Testis (tissue), 3 donors: ENCODE measurements around the gene DIO1. TPM values are rescaled to one million over a fixed set of nuclear protein-coding genes. Genes with fewer than 3 reads are reported as not detected.

Experiments used
- DNase-seq: peaks from one replicate; pipeline ENCODE4 v3.0.0-alpha.2; 2019
- H3K27ac ChIP-seq, 2 donors: fragments of 200-600 bp; sonication (generic); one replicate each; pipeline ENCODE4 v1.5.1; 2019
- H3K27me3 ChIP-seq: fragments of 200-600 bp; sonication (generic); one replicate; pipeline ENCODE4 v1.5.1; 2019
- H3K36me3 ChIP-seq: fragments of 200-600 bp; sonication (generic); one replicate; pipeline ENCODE4 v1.5.1; 2017; ENCODE audit warnings: low read depth; ENCODE audit errors: missing control alignments
- H3K4me1 ChIP-seq: fragments of 200-600 bp; sonication (generic); one replicate; pipeline ENCODE4 v1.5.1; 2019
- H3K4me3 ChIP-seq, 2 donors: fragments of 200-600 bp; sonication (generic); one replicate each; pipeline ENCODE4 v1.5.1; 2017 to 2019
- H3K9me3 ChIP-seq: fragments of 200-600 bp; sonication (generic); one replicate; pipeline ENCODE4 v1.5.1; 2017
- CTCF ChIP-seq, 3 experiments: fragments of 450-650 bp in 2 of 3; fragments of 200-600 bp in 1 of 3; sonication (generic) in 1 of 3; IDR thresholded peaks; one replicate each; pipeline ENCODE4 v1.5.1; 2016 to 2019; ENCODE audit warnings: antibody characterized with exemption in 3 of 3, mild to moderate bottlenecking in 2 of 3, moderate library complexity in 1 of 3
- POLR2A ChIP-seq: fragments of 450-650 bp; IDR thresholded peaks from one replicate; pipeline ENCODE4 v1.6.1; 2017; ENCODE audit warnings: antibody characterized with exemption, mild to moderate bottlenecking, moderate library complexity
- WGBS, 2 donors: methylation state at CpG; one replicate each; pipeline ENCODE4 v1.1.5; 2018; 5-methylcytosine and 5-hydroxymethylcytosine counted together
- intact Hi-C: fragments of 100-400 bp; cut with DNase I; formaldehyde crosslinking; loops from one replicate; pipeline ENCODE4 v1.15.1; 2023; ENCODE audit warnings: low total_unique reads
- polyA plus RNA-seq: library from polyadenylated mRNA; stranded (reverse); fragments of 350-450 nt; fragmentation: Illumina TruSeq; extraction: RNeasy Lipid Tissue Mini Kit (QIAGEN cat#74804); gene quantifications from one replicate; pipeline ENCODE4 v1.2.3, GENCODE V29; 2014; ENCODE audit warnings: low read depth, low replicate concordance; ENCODE audit not compliant: insufficient read depth
- total RNA-seq, 2 donors: library from RNA; depleted of rRNA; stranded (reverse); fragments of >200 nt; gene quantifications; one replicate each; pipeline ENCODE4 v1.2.3, GENCODE V29; 2016

The DIO1 gene
- total and polyA plus RNA-seq, 3 donors from 2014 or later, result 0.81 to 1.7 TPM; not detected in 1

DNA sequence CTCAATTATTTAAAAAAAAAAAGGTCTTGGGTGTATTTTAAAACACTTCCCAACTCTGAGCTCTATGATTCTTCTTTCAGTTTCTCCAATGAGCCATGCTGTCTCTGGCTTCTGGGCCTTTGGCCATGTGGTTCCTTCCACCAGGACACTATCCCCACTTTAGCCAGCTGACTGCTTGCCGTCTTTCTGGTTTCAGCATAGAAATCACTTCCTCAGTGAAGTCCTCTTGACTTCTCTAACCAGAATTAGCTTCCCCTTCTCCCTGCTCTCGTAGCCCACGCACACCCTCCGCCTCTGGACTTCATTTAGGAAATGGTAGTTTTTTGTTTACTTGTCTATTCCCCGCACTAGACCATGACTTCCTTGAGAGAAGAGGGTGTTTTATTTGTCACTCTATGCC lies 1.1 kb upstream of the DIO1 start:
- TF ChIP-seq POLR2A (no peak), CTCF (IDR thresholded peaks at IDR 0.05) (no peak)
- DNase-seq, result peak; percentile 20
- WGBS, 2 donors, result 84 to 86% methylated on average over 5 of the region's 5 CpGs
- Histone ChIP-seq H3K36me3 (no peaks in the 10 kb centered on the region), H3K4me3 (no peak overlapping the region), H3K27ac (no peak overlapping the region), H3K4me1 (no peaks in the 10 kb centered on the region), H3K9me3 (no peaks in the 10 kb centered on the region), H3K27me3 (no peaks in the 10 kb centered on the region)
- intact Hi-C loops, result no loop called here

- H3K27ac ChIP-seq, result no peak overlapping the region
- H3K27me3 ChIP-seq, result no peaks in the 10 kb centered on the region
- H3K4me3 ChIP-seq, result no peak overlapping the region
- no peak for DNase-seq
- H3K9me3 ChIP-seq, result no peaks in the 10 kb centered on the region
- H3K4me1 ChIP-seq, result no peaks in the 10 kb centered on the region
- TF ChIP-seq CTCF (IDR thresholded peaks at IDR 0.05), result no peak
- TF ChIP-seq POLR2A, result no peak
- WGBS, 2 donors, result 94 to 96% methylated on average over 5 of the region's 5 CpGs
- intact Hi-C loops, result no loop called here
- H3K36me3 ChIP-seq, result no peaks in the 10 kb centered on the region
Observed at GRCh38 chr1:53894644-53895043, 657 bp downstream of the DIO1 start.

DNA sequence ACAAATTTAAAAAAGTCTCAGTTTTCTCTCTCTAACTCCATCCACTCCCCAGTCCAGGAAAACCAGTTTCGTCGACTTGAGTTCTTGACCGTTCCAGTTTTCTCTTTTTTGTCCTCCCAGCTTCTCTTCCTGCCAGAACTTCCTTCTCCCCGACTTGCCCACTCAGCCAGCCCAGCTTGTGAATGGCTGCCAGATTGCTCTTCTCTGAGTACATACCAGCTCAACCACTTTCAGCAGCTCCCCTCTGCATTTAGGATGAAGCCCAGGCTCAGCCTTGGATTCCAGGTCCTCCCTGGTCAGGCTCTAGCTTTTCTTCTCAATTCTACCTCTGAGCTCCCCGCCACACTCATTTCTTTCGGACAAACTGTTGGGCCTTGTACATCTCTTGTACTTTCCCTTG lies 1.4 kb downstream of the DIO1 start:
- no peaks in the 10 kb centered on the region for H3K27me3 ChIP-seq
- TF ChIP-seq POLR2A (no peak), CTCF (IDR thresholded peaks at IDR 0.05) (no peak)
- intact Hi-C loops, result no loop called here
- H3K4me3 ChIP-seq, result no peak overlapping the region
- WGBS, 2 donors, result 91 to 92% methylated on average over 6 of the region's 6 CpGs
- H3K9me3 ChIP-seq, result no peaks in the 10 kb centered on the region
- no peaks in the 10 kb centered on the region for H3K4me1 ChIP-seq
- no peak for DNase-seq
- no peak overlapping the region for H3K27ac ChIP-seq
- H3K36me3 ChIP-seq, result no peaks in the 10 kb centered on the region

DNA sequence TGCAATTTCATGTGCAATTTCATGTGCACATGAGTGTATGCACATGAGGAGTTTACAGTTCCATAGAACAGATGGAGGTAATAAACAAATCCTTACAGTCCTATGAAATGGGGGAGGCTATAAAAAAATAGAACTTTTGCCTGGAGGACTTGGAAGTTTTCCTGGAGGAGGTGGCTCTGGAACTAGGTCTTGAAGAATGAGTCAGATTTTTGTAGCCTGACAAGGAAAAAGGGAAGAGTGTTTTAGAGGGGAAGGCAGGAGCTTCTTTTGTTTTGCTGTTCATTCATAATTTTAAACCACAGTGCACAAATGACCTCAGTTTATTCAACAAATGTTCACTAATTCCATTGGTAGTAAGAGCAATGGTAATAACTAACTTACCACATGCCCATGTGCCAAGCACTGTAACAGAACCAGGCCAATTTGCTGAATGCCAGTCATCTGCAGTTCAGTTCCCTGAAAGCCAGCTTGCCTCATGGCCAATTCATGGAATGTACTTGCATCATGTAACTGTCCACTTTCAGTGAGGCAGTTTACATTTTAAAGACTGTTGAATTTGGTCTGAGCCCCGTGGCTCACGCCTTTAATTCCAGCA lies 2.7 kb downstream of the DIO1 start:
- Histone ChIP-seq H3K27me3 (no peaks in the 10 kb centered on the region), H3K9me3 (no peaks in the 10 kb centered on the region), H3K4me3 (no peak overlapping the region), H3K36me3 (no peaks in the 10 kb centered on the region), H3K27ac (no peak overlapping the region), H3K4me1 (no peaks in the 10 kb centered on the region)
- WGBS, 2 donors, result 83 to 93% methylated on average over 2 of the region's 2 CpGs
- no peak for DNase-seq
- TF ChIP-seq POLR2A (no peak), CTCF (IDR thresholded peaks at IDR 0.05) (no peak)
- intact Hi-C loops, result no loop called here

- no peak for DNase-seq
- WGBS, 2 donors, result 28 to 36% methylated on average over 2 of the region's 2 CpGs
- Histone ChIP-seq H3K4me3 (no peak overlapping the region), H3K4me1 (no peaks in the 10 kb centered on the region), H3K27me3 (no peaks in the 10 kb centered on the region), H3K36me3 (no peaks in the 10 kb centered on the region), H3K9me3 (no peaks in the 10 kb centered on the region), H3K27ac (no peak overlapping the region)
- TF ChIP-seq POLR2A (no peak), CTCF (IDR thresholded peaks at IDR 0.05) (no peak)
- intact Hi-C loops, result no loop called here
Observed at GRCh38 chr1:53899206-53899628, 5.2 kb downstream of the DIO1 start.
